NK-92 (cell line): ENCODE measurements around the gene NRIP2.

Experiments used
- DNase-seq: peaks from one replicate; lab custom pipeline; 2025; ENCODE audit not compliant: unreplicated experiment; lab: John Stamatoyannopoulos, UW

NRIP2 gene

DNA sequence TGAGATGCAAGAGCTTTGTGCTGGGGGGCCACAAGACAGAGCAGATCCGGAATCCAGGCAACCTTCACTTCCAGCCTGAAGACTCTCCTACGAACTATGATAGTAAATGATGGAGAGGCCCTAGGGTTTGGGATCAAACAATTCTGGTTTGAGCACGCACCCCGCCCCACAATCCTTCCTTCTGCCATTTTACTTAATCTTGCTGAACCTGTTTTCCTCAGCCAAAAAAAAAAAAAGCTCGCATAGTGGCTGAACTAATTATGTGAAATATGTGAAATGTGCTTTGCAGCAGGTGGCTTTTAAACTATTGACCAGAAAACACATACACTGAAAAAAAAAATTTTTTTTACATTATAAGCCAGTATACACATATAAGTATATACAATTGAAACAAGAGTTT lies 23.0 kb downstream of the NRIP2 start:
- DNase-seq = no peak

DNA sequence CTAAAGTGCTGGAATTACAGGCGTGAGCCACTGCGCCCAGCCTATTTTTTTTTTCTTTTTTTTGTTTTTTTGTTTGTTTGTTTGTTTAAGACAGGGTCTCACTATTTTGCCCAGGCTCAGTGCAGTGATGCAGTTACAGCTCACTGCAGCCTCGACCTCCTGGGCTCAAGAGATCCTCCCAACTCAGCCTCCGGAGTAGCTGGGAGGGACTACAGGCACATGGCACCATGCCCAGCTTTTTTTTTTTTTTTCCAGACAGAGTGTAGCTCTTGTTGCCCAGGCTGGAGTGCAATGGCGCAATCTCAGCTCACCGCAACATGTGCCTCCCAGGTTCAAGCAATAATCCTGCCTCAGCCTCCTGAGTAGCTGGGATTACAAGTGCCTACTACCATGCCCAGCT lies 28.1 kb downstream of the NRIP2 start:
- no peak for DNase-seq

DNA sequence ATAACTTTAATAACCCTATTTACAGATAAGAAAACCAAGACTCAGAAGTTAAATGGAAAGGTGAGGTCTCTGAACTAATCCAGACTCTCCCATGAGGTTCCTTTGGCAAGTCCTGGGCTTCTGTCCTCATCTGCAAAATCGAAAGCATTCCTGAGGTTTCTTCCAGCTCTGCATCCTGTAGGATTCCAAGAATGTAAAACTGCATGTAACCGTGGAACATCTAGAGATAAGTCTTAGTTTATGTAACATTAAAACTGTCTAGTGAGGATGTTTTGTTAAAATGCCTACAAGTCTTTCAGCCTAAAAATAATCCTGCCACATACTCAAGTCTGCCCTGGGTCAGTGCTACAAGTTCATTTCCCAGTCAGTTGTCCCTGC lies 29.7 kb downstream of the NRIP2 start:
- no peak for DNase-seq

GRCh38 chr12:2804393-2805142 lies 30.3 kb downstream of the NRIP2 start:
- DNase-seq = no peak

- no peak for DNase-seq
Measured at GRCh38 chr12:2803635-2804392, 31.0 kb downstream of the NRIP2 start.

DNA sequence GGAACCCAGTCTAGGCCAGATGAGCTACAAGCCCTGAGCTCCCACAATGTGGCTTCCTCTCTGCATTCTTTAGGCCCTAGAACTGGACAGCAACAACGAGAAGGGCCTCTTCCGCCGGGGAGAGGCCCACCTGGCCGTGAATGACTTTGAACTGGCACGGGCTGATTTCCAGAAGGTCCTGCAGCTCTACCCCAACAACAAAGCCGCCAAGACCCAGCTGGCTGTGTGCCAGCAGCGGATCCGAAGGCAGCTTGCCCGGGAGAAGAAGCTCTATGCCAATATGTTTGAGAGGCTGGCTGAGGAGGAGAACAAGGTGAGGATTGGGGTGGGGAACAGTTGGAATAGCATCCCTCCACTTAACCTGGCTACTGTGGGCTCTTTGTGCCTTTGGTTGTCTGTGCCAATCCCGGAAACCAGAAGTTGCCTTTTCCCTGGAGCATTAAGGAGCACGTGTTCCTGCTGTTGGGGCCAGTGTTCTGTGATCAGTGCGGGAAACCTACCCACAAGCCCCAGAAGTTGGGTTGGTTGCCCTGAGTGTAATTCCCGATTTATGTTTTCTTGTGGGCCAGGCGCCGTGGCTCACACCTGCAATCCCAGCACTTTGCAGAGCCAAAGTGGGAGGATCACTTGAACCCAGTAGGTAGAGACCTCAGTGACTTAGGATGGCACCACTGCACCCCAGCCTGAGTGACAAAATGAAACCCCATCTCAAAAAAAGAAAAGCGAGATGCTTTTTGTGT lies 33.6 kb downstream of the NRIP2 start:
- no peak for DNase-seq

- DNase-seq = no peak
Measured at GRCh38 chr12:2800046-2800570, 34.7 kb downstream of the NRIP2 start.

GRCh38 chr12:2797721-2798418 lies 37.0 kb downstream of the NRIP2 start:
- no peak for DNase-seq

DNA sequence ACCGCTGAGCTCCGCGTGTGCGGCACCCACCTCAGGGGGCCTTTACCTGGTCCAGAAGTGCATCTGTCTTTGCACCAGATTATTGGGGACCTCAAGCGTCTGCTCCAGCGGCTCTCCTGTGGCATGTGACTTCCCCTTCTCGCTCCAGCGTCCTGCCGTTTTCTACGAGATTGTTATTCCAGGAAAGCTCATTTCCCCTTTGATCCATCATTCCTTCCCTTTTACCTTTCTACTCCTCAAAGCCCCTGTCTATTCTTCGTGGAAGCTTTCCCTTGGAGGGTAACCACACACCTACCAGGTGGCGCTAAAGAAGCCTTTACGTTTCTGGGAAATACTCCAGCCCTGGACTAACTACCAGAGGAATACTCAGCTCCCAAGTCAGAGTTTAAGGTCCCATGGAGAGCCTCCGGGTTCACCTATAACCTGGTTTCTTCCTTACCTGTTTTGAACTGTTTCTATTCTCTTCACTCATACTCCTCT lies 38.6 kb downstream of the NRIP2 start:
- no peak for DNase-seq

DNA sequence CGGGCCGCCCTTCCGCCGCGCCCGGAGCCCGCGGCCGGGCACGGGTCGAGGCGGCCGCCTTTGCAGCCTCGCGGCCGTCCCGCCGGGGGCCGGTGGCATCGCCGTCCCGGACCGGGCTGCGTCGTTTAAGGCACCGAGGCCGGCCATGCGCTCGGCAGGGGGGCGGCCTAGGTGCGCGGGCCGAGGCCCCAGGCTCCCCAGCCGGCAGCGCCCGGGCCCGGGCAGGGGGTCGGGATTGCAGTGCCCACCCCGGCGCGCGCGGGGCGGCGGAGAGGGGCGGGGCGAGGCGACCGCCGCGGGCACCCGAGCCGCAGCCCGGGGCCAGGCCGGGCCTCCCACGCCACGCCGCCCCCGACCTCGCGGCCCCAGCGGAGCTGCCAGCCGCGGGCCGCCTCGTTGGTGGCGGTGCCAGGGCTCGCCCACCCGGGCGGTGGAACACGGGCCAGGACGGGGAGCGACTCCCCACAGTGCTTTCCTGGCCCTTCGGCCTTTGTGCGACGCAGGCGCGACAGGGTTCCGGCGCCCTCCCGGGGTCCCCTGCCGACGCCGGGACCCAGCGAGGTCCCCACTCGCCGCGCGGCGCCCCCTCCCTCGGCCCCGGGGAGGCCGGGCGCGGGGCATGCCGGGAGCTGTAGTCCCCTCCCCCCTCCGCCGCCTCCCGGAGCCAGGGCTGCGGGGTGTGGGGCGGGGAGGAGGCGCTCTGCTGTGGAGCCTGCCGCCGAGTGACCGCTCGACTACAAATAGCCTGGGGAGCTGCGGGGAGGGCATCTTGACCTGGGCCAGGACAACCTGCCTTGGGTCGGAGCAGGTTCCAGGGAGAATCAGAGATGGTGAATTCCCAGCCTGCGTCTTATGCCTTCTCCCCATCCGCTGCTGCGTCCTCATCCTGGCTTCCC lies 39.3 kb downstream of the NRIP2 start:
- DNase-seq = no peak

DNA sequence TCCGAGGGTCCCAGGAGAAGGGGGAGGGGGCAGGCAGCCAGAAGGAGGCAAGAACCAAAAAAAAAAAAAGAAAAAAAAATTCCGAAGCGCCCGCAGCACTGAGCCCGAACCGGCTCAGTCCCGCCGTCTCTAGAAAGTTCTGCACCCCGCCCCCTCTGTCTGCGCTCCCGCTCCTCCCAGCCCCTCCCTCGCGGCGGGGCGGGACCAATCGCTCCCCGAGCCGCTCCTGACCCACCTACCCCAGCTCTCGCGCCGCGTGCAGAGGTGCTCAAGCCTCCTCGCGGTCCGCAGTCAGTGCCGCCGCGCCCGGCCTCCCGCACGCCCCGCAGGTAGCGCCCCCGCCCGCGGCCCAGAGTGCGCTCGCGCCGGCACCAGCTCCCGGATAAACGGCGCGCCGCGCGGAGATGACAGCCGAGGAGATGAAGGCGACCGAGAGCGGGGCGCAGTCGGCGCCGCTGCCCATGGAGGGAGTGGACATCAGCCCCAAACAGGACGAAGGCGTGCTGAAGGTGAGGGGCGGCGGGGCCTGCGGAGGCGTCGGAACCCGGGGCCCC lies 40.0 kb downstream of the NRIP2 start, which contains the start of gene FKBP4:
TSS of gene FKBP4 (plus strand) at position 235 of the 554 bp plus-strand sequence. CDS start at position 405, 170 bp downstream.
- DNase-seq = peak; percentile 13

DNA sequence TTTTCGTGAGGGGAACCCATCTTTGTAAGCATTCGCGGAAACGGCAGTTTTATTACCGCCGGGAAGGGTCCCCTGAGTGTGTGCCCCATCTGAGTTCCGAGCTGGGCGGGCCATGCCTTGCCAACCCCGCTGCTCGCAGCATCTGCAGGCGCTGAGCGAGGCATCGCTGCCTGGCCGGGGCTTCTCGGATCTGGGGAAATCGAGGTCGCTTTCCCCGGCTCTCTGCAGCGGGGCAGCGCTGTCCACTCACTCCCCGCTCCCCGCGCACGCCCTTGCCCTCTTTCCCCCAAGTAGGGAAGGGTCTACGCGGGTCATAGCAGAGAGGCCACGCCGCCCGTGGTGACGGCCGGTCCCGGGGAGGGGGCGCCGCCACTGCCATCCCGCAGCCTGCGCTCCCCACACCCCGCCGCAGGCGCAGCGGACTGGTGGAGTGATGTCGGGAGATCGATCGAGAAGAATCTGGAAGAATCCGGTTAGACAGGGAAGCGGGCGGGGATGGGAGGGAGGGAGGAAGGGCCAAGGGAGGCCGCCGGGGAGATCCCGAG lies 40.6 kb downstream of the NRIP2 start:
- DNase-seq = no peak

- no peak for DNase-seq
Measured at GRCh38 chr12:2793561-2793960, 41.3 kb downstream of the NRIP2 start.

DNA sequence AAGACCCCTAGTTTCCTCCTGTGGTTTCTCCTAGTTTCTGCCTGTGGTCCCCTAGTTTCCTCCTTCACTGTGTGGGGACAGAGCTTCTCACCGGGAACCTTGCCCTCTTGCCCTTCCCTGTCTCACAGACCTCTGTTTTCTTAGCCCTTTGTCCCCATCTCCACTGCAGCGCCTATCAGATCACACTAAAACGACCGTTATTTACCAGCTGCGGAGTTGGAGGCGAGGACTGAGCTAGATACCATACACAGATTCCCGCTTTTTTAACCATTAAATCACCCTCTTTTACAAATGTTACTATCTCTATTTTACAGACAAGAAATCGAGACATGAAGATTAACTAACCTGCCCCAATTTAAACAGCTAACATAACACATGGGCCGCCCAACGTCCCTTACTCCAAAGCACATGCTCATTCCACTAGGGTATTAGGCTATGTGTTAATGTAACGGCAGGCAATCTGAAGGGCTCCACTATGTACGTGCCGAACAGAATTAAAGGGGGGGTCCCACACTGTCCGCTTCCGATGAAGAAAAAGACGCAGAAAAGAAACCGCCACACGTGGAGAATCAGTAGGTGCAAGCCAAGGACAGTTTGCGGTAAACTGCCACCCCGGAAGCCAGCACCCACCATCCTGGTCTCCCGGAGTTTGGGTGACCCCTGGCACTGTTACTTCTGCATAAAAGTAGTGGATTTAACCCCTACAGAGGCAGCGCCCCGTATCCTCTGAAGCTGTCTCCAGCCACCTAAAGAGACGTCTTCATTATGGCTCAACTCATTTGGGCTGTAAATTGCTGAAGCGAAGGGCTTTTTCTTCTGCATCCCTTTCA lies 41.9 kb downstream of the NRIP2 start:
- DNase-seq = no peak

- DNase-seq = no peak
Measured at GRCh38 chr12:2791089-2791488, 43.7 kb downstream of the NRIP2 start.

GRCh38 chr12:2785017-2785416 lies 49.8 kb downstream of the NRIP2 start:
- no peak for DNase-seq

GRCh38 chr12:2783936-2784600 lies 50.8 kb downstream of the NRIP2 start:
- no peak for DNase-seq

GRCh38 chr12:2779281-2779680 lies 55.6 kb downstream of the NRIP2 start:
- DNase-seq = no peak
